GM12878 (cell line): ENCODE data around the gene ASCC3. TPM values are rescaled to one million over a fixed set of nuclear protein-coding genes. Genes with fewer than 3 reads are reported as not detected.

Experiments used
- ATAC-seq: fragments of 200-7000 bp; cut with Tn5 transposase; 3 replicates; pipeline ENCODE4 v1.9.1; 2020; ENCODE audit warnings: mild to moderate bottlenecking, moderate library complexity
- BruUV-seq: library from RNA; stranded (reverse); fragments of 400-500 nt; replicated peaks from 2 replicates; lab custom pipeline; 2021; lab: Mats Ljungman, UMichigan
- CTCF ChIA-PET: fragments of 300-600 bp; sonication (Branson Sonifier 250); formaldehyde crosslinking; extraction: SDS; loops from one replicate; lab custom pipeline; 2021; ENCODE audit warnings: inconsistent platforms; lab: Yijun Ruan, JAX
- POLR2A ChIA-PET: fragments of 350-600 bp; formaldehyde crosslinking; extraction: SDS; loops from one replicate; lab custom pipeline; 2021; ENCODE audit warnings: inconsistent platforms; lab: Charles Lee
- RAD21 ChIA-PET: fragments of 300-600 bp; sonication (Branson Sonifier 250); formaldehyde crosslinking; loops from one replicate; lab custom pipeline; 2023; ENCODE audit warnings: antibody characterized with exemption; ENCODE audit not compliant: unreplicated experiment; lab: Charles Lee
- SMC1A ChIA-PET: fragments of 300-600 bp; sonication (Branson Sonifier 250); formaldehyde crosslinking; loops from one replicate; lab custom pipeline; 2023; ENCODE audit not compliant: unreplicated experiment, uncharacterized antibody; lab: Charles Lee
- DNase-seq: peaks from one replicate; pipeline ENCODE4 v3.0.0-alpha.2; 2011; ENCODE audit warnings: low read depth, low spot score
- FAIRE-seq: peaks from 3 replicates; lab custom pipeline; 2011; peaks lifted over from hg19 to GRCh38; lab: Jason Lieb, UNC
- H2AFZ ChIP-seq: 2 replicates; pipeline ENCODE4 v1.6.0; 2011; ENCODE audit warnings: low read depth, low read length, control low read depth; ENCODE audit not compliant: control insufficient read depth
- H3K27ac ChIP-seq: 2 replicates; pipeline ENCODE4 v1.5.1; 2011; ENCODE audit warnings: control low read depth; ENCODE audit not compliant: control insufficient read depth, insufficient read depth
- H3K27me3 ChIP-seq, 2 experiments: replicated peaks in 1 of 2; 2 replicates each; pipeline versions ENCODE4 v1.6.0 to v1.6.1; 2011; ENCODE audit warnings: low read length in 1 of 2; ENCODE audit not compliant: control insufficient read depth in 2 of 2, insufficient read depth in 2 of 2
- H3K36me3 ChIP-seq, 2 experiments: 2 replicates each; pipeline ENCODE4 v1.5.1; 2011; ENCODE audit warnings: low read length in 1 of 2; ENCODE audit not compliant: control insufficient read depth in 2 of 2, insufficient read depth in 2 of 2
- H3K4me1 ChIP-seq: 2 replicates; pipeline ENCODE4 v1.6.1; 2011; ENCODE audit warnings: mild to moderate bottlenecking, low read length, moderate library complexity, mixed read lengths; ENCODE audit not compliant: control insufficient read depth, insufficient read depth
- H3K4me2 ChIP-seq: 2 replicates; pipeline ENCODE4 v1.6.0; 2011; ENCODE audit warnings: control low read depth; ENCODE audit not compliant: control insufficient read depth, insufficient read depth
- H3K4me3 ChIP-seq: fragments of 200-600 bp; sonication (generic); 2 replicates; pipeline ENCODE4 v1.5.1; 2016
- H3K79me2 ChIP-seq: 2 replicates; pipeline ENCODE4 v1.6.0; 2011; ENCODE audit warnings: low read length; ENCODE audit not compliant: control insufficient read depth, insufficient read depth
- H3K9ac ChIP-seq: 2 replicates; pipeline ENCODE4 v1.8.0; 2011; ENCODE audit warnings: low read length, control low read depth, mixed read lengths; ENCODE audit not compliant: control insufficient read depth, insufficient read depth
- H3K9me3 ChIP-seq: replicated peaks from 3 replicates; pipeline ENCODE4 v1.5.1; 2011; ENCODE audit warnings: mild to moderate bottlenecking, low read length; ENCODE audit not compliant: control insufficient read depth, insufficient read depth
- H4K20me1 ChIP-seq: 2 replicates; pipeline ENCODE4 v1.6.0; 2011; ENCODE audit not compliant: control insufficient read depth, insufficient read depth
- BACH1 ChIP-seq: fragments of 450-650 bp; IDR thresholded peaks from 2 replicates; pipeline ENCODE4 v1.6.1; 2017; ENCODE audit warnings: mild to moderate bottlenecking, borderline replicate concordance
- DPF2 ChIP-seq: fragments of 450-650 bp; IDR thresholded peaks from 2 replicates; pipeline ENCODE4 v1.6.1; 2017; ENCODE audit warnings: mild to moderate bottlenecking
- HCFC1 ChIP-seq: fragments of 150-350 bp; IDR thresholded peaks from 2 replicates; pipeline ENCODE4 v1.6.1; 2014; ENCODE audit warnings: low read length
- HDAC2 ChIP-seq: fragments of 200-600 bp; sonication (generic); IDR thresholded peaks from 2 replicates; pipeline ENCODE4 v1.6.1; 2017
- HDGF ChIP-seq: fragments of 450-650 bp; IDR thresholded peaks from 2 replicates; pipeline ENCODE4 v1.6.1; 2016; ENCODE audit warnings: antibody characterized with exemption
- IKZF2 ChIP-seq, 2 experiments: fragments of 450-650 bp; IDR thresholded peaks; 2 replicates each; pipeline ENCODE4 v1.6.1; 2017; ENCODE audit warnings: mild to moderate bottlenecking in 2 of 2, moderate library complexity in 2 of 2
- NRF1 ChIP-seq: conservative IDR thresholded peaks from 2 replicates; pipeline ENCODE4 v1.6.1; 2011; ENCODE audit warnings: mild to moderate bottlenecking, low read depth, low read length, improper control_type of control experiment
- POLR2AphosphoS5 ChIP-seq: IDR thresholded peaks from 2 replicates; pipeline ENCODE4 v1.6.1; 2011; ENCODE audit warnings: mild to moderate bottlenecking, low read length, inconsistent platforms
- RB1 ChIP-seq: fragments of 450-650 bp; formaldehyde crosslinking; IDR thresholded peaks from 2 replicates; pipeline ENCODE4 v1.6.1; 2017; ENCODE audit warnings: mild to moderate bottlenecking, borderline replicate concordance
- SMARCA5 ChIP-seq: fragments of 450-650 bp; IDR thresholded peaks from 2 replicates; pipeline ENCODE4 v1.6.1; 2017; ENCODE audit warnings: mild to moderate bottlenecking
- SREBF2 ChIP-seq: IDR thresholded peaks from 2 replicates; pipeline ENCODE4 v1.6.1; 2012; ENCODE audit warnings: mild to moderate bottlenecking, low read length
- STAT3 ChIP-seq: IDR thresholded peaks from 2 replicates; pipeline ENCODE4 v1.6.1; 2011; ENCODE audit warnings: low read depth, low read length, improper control_type of control experiment
- ZBED1 ChIP-seq: IDR thresholded peaks from 2 replicates; pipeline ENCODE4 v1.6.1; 2016; ENCODE audit warnings: borderline replicate concordance
- ZNF217 ChIP-seq: fragments of 450-650 bp; IDR thresholded peaks from 2 replicates; pipeline ENCODE4 v1.6.1; 2017; ENCODE audit warnings: antibody characterized with exemption, mild to moderate bottlenecking
- WGBS: methylation state at CpG from one replicate; pipeline ENCODE4 v1.1.6; 2016; ENCODE audit warnings: low lambda C conversion rate; ENCODE audit not compliant: insufficient replicate concordance, insufficient coverage; ENCODE audit errors: missing lambda C conversion rate; 5-methylcytosine and 5-hydroxymethylcytosine counted together
- in situ Hi-C: fragments of 300-500 bp; cut with MboI; formaldehyde crosslinking; loops from 9 replicates; pipeline ENCODE4 v1.14.3; 2018; ENCODE audit warnings: mixed read lengths
- intact Hi-C: fragments of 100-400 bp; cut with micrococcal nuclease; formaldehyde crosslinking; loops from one replicate; pipeline ENCODE4 v1.14.2; 2022; ENCODE audit not compliant: unreplicated experiment
- polyA plus RNA-seq, 11 experiments: library from polyadenylated mRNA; depleted of rRNA in 4 of 11; unstranded in 6 of 11; stranded (reverse) in 5 of 11; fragments of >200 nt; fragmentation: Nextera tagmentation in 4 of 11; fragmentation: Illumina TruSeq in 1 of 11; extraction: Ambion mirVana in 4 of 11; extraction: Trizol in 1 of 11; gene quantifications; 1 replicate in 1 of 11; 2 replicates in 10 of 11; pipeline versions ENCODE4 v1.2.1 to v1.2.3, GENCODE V29; 2011 to 2016; ENCODE audit warnings: inconsistent platforms in 2 of 11, missing spikeins in 2 of 11, low read depth in 1 of 11
- total RNA-seq, 4 experiments: library from RNA; depleted of rRNA in 3 of 4; stranded (reverse); fragments of >200 nt in 3 of 4; fragmentation: Illumina TruSeq in 1 of 4; extraction: Trizol in 1 of 4; gene quantifications; 2 replicates each; pipeline versions ENCODE4 v1.2.1 to v1.2.3, GENCODE V29; 2013 to 2021
- TF ChIP-seq, protein P1 (sequence below): fragments of 450-650 bp; formaldehyde crosslinking; IDR thresholded peaks from 2 replicates; pipeline ENCODE4 v1.4.0; 2022; ENCODE audit warnings: mild to moderate bottlenecking, moderate library complexity
- TF ChIP-seq, protein P2 (sequence below): fragments of 450-650 bp; IDR thresholded peaks from 2 replicates; pipeline ENCODE4 v1.6.1; 2017; ENCODE audit warnings: mild to moderate bottlenecking
- TF ChIP-seq, protein P3 (sequence below): fragments of 150-350 bp; IDR thresholded peaks from 2 replicates; pipeline ENCODE4 v1.6.1; 2016; ENCODE audit warnings: low read depth, low read length
- TF ChIP-seq, protein P4 (sequence below): IDR thresholded peaks from 2 replicates; pipeline ENCODE4 v1.6.1; 2011; ENCODE audit warnings: low read depth, low read length, improper control_type of control experiment, borderline replicate concordance

Gene ASCC3
- total and polyA plus RNA-seq, 10 of the 15 experiments (the other 5 are each of a cell fraction or from before 2014, with no cell fraction given), result 19.9 to 76.2 (median 55.9) TPM

DNA sequence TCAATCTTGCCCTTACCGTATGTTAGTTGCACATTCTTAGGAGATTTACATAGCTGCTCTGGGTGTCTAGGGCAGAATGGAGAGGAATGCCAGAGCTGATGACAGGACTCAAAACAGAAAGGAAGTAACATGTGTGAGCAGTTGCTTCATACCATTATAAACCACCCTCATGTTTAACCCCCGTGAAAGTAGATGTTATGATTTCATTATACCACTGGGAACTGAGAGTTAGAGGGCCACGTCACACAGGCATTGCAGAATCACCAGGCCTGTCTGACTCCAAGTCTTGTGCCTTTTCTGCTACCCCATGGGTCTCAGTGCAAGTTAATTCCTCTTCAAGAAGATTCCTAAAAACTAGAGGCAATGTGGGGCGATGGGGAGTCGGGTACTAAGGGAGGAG is 392.9 kb downstream of the ASCC3 start:
- ChIA-PET POLR2A (no interaction called here), CTCF (interaction anchor here (0.8 to 1.5 kb wide), 2 partner anchors 16 to 232 kb away, joined by 3 read pairs; no protein-coding TSS in a partner anchor), SMC1A (interaction anchor here (1.0 kb wide), 1 partner anchor 371 kb away, joined by 5 read pairs; no protein-coding TSS in a partner anchor), RAD21 (no interaction called here)
- Histone ChIP-seq H3K4me1 (no peaks in the 10 kb centered on the region), H3K9me3 (no peaks in the 10 kb centered on the region), H3K4me2 (no peak overlapping the region), H4K20me1 (no peaks in the 10 kb centered on the region), H3K27ac (no peak overlapping the region), H2AFZ (peak overlapping the region; percentile 30; the same call in 1 of the 2 replicates), H3K36me3 (no peaks in the 10 kb centered on the region), H3K4me3 (no peak overlapping the region), H3K27me3 (no peaks in the 10 kb centered on the region), H3K9ac (no peak overlapping the region), H3K79me2 (no peaks in the 10 kb centered on the region)
- WGBS, result 39% methylated on average over 5 of the region's 5 CpGs
- DNase-seq (no peak), ATAC-seq (peak; percentile 70), FAIRE-seq (no peak)
- in situ Hi-C loops, result no loop called here
- no TSS peak for BruUV-seq
- intact Hi-C loops, result no loop called here
- no peak for TF ChIP-seq POLR2AphosphoS5
- no peak for TF ChIP-seq ZBED1
- TF ChIP-seq STAT3, result no peak
- no peak for TF ChIP-seq SREBF2
- TF ChIP-seq NRF1, result no peak
- TF ChIP-seq SMARCA5, result no peak
- TF ChIP-seq, protein P1, sequence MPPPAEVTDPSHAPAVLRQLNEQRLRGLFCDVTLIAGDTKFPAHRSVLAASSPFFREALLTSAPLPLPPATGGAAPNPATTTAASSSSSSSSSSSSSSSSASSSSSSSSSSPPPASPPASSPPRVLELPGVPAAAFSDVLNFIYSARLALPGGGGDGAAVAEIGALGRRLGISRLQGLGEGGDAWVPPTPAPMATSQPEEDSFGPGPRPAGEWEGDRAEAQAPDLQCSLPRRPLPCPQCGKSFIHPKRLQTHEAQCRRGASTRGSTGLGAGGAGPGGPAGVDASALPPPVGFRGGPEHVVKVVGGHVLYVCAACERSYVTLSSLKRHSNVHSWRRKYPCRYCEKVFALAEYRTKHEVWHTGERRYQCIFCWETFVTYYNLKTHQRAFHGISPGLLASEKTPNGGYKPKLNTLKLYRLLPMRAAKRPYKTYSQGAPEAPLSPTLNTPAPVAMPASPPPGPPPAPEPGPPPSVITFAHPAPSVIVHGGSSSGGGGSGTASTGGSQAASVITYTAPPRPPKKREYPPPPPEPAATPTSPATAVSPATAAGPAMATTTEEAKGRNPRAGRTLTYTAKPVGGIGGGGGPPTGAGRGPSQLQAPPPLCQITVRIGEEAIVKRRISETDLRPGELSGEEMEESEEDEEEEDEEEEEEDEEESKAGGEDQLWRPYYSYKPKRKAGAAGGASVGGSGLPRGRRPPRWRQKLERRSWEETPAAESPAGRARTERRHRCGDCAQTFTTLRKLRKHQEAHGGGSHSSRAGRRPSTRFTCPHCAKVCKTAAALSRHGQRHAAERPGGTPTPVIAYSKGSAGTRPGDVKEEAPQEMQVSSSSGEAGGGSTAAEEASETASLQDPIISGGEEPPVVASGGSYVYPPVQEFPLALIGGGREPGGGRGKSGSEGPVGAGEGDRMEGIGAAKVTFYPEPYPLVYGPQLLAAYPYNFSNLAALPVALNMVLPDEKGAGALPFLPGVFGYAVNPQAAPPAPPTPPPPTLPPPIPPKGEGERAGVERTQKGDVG (CRISPR knock-in tag), result no peak
- no peak for TF ChIP-seq ZNF217
- no peak for TF ChIP-seq DPF2
- no peak for TF ChIP-seq HCFC1
- TF ChIP-seq HDGF, result no peak
- no peak for TF ChIP-seq IKZF2 (IDR thresholded peaks at IDR 0.05)
- TF ChIP-seq, protein P2, sequence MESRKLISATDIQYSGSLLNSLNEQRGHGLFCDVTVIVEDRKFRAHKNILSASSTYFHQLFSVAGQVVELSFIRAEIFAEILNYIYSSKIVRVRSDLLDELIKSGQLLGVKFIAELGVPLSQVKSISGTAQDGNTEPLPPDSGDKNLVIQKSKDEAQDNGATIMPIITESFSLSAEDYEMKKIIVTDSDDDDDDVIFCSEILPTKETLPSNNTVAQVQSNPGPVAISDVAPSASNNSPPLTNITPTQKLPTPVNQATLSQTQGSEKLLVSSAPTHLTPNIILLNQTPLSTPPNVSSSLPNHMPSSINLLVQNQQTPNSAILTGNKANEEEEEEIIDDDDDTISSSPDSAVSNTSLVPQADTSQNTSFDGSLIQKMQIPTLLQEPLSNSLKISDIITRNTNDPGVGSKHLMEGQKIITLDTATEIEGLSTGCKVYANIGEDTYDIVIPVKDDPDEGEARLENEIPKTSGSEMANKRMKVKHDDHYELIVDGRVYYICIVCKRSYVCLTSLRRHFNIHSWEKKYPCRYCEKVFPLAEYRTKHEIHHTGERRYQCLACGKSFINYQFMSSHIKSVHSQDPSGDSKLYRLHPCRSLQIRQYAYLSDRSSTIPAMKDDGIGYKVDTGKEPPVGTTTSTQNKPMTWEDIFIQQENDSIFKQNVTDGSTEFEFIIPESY, result no peak
- TF ChIP-seq, protein P3, sequence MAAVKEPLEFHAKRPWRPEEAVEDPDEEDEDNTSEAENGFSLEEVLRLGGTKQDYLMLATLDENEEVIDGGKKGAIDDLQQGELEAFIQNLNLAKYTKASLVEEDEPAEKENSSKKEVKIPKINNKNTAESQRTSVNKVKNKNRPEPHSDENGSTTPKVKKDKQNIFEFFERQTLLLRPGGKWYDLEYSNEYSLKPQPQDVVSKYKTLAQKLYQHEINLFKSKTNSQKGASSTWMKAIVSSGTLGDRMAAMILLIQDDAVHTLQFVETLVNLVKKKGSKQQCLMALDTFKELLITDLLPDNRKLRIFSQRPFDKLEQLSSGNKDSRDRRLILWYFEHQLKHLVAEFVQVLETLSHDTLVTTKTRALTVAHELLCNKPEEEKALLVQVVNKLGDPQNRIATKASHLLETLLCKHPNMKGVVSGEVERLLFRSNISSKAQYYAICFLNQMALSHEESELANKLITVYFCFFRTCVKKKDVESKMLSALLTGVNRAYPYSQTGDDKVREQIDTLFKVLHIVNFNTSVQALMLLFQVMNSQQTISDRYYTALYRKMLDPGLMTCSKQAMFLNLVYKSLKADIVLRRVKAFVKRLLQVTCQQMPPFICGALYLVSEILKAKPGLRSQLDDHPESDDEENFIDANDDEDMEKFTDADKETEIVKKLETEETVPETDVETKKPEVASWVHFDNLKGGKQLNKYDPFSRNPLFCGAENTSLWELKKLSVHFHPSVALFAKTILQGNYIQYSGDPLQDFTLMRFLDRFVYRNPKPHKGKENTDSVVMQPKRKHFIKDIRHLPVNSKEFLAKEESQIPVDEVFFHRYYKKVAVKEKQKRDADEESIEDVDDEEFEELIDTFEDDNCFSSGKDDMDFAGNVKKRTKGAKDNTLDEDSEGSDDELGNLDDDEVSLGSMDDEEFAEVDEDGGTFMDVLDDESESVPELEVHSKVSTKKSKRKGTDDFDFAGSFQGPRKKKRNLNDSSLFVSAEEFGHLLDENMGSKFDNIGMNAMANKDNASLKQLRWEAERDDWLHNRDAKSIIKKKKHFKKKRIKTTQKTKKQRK, result no peak
- no peak for TF ChIP-seq HDAC2
- TF ChIP-seq, protein P4, sequence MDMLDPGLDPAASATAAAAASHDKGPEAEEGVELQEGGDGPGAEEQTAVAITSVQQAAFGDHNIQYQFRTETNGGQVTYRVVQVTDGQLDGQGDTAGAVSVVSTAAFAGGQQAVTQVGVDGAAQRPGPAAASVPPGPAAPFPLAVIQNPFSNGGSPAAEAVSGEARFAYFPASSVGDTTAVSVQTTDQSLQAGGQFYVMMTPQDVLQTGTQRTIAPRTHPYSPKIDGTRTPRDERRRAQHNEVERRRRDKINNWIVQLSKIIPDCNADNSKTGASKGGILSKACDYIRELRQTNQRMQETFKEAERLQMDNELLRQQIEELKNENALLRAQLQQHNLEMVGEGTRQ, result no peak
- TF ChIP-seq RB1, result no peak
- TF ChIP-seq BACH1, result no peak
